OCI-LY3 (cell line): ENCODE data around the gene PLEKHA6.

Experiments
- EZH2phosphoT487 ChIP-seq: fragments of 200-600 bp; shearing (Covaris generic); IDR thresholded peaks from 2 replicates; pipeline ENCODE4 v1.6.1; 2018; ENCODE audit warnings: antibody characterized with exemption, mixed run types, low read depth
- TF ChIP-seq, protein P1 (sequence below): fragments of 200-600, 300-600 bp; sonication (generic); IDR thresholded peaks from 2 replicates; pipeline ENCODE4 v1.5.1; 2014; ENCODE audit warnings: antibody characterized with exemption, low read length, low read depth

DNA sequence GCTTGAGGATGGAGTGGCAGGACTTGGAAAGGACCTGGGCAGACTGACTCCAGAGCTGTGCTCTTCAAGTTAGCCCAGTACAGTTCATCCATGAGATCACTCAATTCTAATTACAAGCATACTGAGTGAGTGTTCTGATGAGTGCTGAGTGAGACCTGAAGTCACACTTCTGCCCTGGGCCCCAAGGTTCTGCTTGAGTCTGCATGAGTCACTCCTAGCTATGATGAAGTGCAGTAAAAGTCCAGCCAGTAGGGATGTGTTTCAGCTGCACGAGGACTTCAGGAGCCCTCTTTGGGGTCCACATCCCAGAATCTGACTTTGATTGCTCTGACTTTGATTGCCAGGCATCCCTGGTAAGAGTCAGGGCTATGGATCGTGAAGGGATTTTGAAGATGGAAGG is 35.8 kb downstream of the PLEKHA6 start:
- TF ChIP-seq, protein P1, sequence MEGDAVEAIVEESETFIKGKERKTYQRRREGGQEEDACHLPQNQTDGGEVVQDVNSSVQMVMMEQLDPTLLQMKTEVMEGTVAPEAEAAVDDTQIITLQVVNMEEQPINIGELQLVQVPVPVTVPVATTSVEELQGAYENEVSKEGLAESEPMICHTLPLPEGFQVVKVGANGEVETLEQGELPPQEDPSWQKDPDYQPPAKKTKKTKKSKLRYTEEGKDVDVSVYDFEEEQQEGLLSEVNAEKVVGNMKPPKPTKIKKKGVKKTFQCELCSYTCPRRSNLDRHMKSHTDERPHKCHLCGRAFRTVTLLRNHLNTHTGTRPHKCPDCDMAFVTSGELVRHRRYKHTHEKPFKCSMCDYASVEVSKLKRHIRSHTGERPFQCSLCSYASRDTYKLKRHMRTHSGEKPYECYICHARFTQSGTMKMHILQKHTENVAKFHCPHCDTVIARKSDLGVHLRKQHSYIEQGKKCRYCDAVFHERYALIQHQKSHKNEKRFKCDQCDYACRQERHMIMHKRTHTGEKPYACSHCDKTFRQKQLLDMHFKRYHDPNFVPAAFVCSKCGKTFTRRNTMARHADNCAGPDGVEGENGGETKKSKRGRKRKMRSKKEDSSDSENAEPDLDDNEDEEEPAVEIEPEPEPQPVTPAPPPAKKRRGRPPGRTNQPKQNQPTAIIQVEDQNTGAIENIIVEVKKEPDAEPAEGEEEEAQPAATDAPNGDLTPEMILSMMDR: no peak
- no peak for TF ChIP-seq EZH2phosphoT487
